ENCODE measurements around the gene GAL3ST1. TPM values are rescaled to one million over a fixed set of nuclear protein-coding genes. Genes with fewer than 3 reads are reported as not detected.
"Not testable (repeated sequence)": the region's sequence is repeated elsewhere in the genome, so short reads cannot be mapped to it uniquely, and the experiment has no call there.

GAL3ST1 gene
- total RNA-seq, 3 donors from 2014 or later (not counting 1 experiment from before 2014, with no cell fraction given) = not detected

DNA sequence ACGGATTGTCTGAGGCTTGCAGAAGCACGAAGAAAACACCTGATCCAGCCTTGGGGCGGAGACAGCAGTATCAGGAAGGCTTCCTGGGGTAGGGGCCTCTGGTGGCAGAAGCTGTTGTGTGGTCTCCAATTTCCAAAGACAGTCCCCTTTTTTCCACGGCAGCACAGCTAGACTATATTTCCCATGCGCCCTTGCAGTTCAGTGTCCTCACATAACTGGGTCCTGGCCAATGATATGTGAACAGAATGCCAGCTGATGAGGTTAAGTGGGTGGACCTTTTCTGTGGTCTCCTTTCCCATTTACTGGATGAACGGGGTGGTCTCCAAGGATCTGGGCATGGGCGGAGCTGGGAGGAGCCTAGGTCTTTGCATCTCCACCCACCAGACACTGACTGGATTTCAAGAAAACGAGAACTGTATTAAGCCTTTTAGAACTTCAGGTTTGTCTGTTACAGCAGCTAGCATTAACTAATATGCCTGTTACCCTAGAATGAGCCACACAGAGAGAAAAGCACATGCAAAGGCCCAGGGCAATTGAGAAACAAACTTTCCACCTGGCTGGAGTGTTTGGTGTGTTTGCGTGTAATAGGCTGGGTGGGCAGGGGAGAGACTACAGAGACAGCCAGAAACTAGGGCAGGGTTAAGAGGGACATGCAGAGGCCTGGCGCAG is 6.2 kb downstream of the GAL3ST1 start:
- TF ChIP-seq, protein P1, sequence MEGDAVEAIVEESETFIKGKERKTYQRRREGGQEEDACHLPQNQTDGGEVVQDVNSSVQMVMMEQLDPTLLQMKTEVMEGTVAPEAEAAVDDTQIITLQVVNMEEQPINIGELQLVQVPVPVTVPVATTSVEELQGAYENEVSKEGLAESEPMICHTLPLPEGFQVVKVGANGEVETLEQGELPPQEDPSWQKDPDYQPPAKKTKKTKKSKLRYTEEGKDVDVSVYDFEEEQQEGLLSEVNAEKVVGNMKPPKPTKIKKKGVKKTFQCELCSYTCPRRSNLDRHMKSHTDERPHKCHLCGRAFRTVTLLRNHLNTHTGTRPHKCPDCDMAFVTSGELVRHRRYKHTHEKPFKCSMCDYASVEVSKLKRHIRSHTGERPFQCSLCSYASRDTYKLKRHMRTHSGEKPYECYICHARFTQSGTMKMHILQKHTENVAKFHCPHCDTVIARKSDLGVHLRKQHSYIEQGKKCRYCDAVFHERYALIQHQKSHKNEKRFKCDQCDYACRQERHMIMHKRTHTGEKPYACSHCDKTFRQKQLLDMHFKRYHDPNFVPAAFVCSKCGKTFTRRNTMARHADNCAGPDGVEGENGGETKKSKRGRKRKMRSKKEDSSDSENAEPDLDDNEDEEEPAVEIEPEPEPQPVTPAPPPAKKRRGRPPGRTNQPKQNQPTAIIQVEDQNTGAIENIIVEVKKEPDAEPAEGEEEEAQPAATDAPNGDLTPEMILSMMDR (IDR thresholded peaks at IDR 0.05) = no peak
- H3K4me3 Mint-ChIP-seq = no peak overlapping the region

GRCh38 chr22:30567277-30567676 is 7.2 kb downstream of the GAL3ST1 start:
- H3K27me3 ChIP-seq (ENCODE audit: control insufficient read depth, insufficient read depth, low read length); H3K36me3 ChIP-seq (ENCODE audit: control insufficient read depth, insufficient read depth, low read length); H3K4me3 ChIP-seq (ENCODE audit: low read length); H3K36me3 Mint-ChIP-seq; H3K9me3 ChIP-seq (ENCODE audit: control insufficient read depth, insufficient read depth, low read length); H3K4me1 Mint-ChIP-seq; ATAC-seq; H3K27ac ChIP-seq (ENCODE audit: low read length); H3K4me1 ChIP-seq (ENCODE audit: control insufficient read depth, insufficient read depth, low read length); intact Hi-C loops (cut with micrococcal nuclease); H3K9me3 Mint-ChIP-seq; H3K4me3 Mint-ChIP-seq; H3K27ac Mint-ChIP-seq; H3K27me3 Mint-ChIP-seq (ENCODE audit: low read depth in 2 of 2); DNase-seq: not testable (repeated sequence)
- WGBS (ENCODE audit: insufficient coverage) = 87% methylated on average over 6 of the region's 6 CpGs

More for the DNA sequence above, 6.2 kb downstream of the GAL3ST1 start:
- Histone ChIP-seq H3K4me1 (ENCODE audit: control insufficient read depth, insufficient read depth, low read length) (no peaks in the 10 kb centered on the region), H3K27ac (ENCODE audit: low read length) (no peak overlapping the region), H3K27me3 (ENCODE audit: control insufficient read depth, insufficient read depth, low read length) (no peaks in the 10 kb centered on the region), H3K9me3 (ENCODE audit: control insufficient read depth, insufficient read depth, low read length) (no peaks in the 10 kb centered on the region), H3K4me3 (ENCODE audit: low read length) (no peak overlapping the region), H3K36me3 (ENCODE audit: control insufficient read depth, insufficient read depth, low read length) (no peaks in the 10 kb centered on the region)
- no peak overlapping the region for H3K27ac Mint-ChIP-seq
- H3K9me3 Mint-ChIP-seq = no peaks in the 10 kb centered on the region
- no peak for DNase-seq
- no peak for ATAC-seq
- H3K27me3 Mint-ChIP-seq (ENCODE audit: low read depth in 2 of 2) = peaks cover 0 to 7% of the 10 kb centered on the region in 2 donors
- 82% methylated on average over 10 of the region's 10 CpGs for WGBS (ENCODE audit: insufficient coverage)
- intact Hi-C loops (cut with micrococcal nuclease) = no loop called here
- no peaks in the 10 kb centered on the region for H3K4me1 Mint-ChIP-seq
- no peaks in the 10 kb centered on the region for H3K36me3 Mint-ChIP-seq

DNA sequence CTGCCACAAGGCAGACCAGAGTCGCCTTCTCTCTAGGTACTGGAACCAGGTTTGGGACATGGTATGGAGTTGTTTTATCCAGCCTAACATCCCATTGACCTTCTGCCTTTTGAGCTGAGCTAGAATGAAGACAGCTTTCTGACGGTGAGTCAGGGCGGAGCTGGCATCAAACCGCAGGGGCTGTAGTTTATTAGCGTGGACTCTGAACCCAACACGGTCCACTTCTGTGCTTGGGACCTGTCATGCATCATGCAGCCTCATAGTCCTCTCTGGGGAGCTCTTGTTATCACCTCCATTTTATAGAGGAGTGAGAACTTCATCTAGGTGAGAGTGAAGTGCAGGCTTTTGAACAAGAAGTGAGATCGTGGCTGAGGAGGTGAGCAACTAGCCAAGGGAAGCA is 8.3 kb downstream of the GAL3ST1 start:
- intact Hi-C loops (cut with micrococcal nuclease) = no loop called here
- Histone ChIP-seq H3K27ac (ENCODE audit: low read length) (no peak overlapping the region), H3K4me3 (ENCODE audit: low read length) (no peak overlapping the region), H3K4me1 (ENCODE audit: control insufficient read depth, insufficient read depth, low read length) (no peaks in the 10 kb centered on the region), H3K9me3 (ENCODE audit: control insufficient read depth, insufficient read depth, low read length) (no peaks in the 10 kb centered on the region), H3K36me3 (ENCODE audit: control insufficient read depth, insufficient read depth, low read length) (no peaks in the 10 kb centered on the region), H3K27me3 (ENCODE audit: control insufficient read depth, insufficient read depth, low read length) (no peaks in the 10 kb centered on the region)
- no peak overlapping the region for H3K27ac Mint-ChIP-seq
- H3K36me3 Mint-ChIP-seq = no peaks in the 10 kb centered on the region
- H3K27me3 Mint-ChIP-seq (ENCODE audit: low read depth in 2 of 2) = peaks cover 0 to 7% of the 10 kb centered on the region in 2 donors
- DNase-seq = no peak
- 85% methylated on average over 7 of the region's 7 CpGs for WGBS (ENCODE audit: insufficient coverage)
- H3K4me3 Mint-ChIP-seq = no peak overlapping the region
- TF ChIP-seq, protein P1 (IDR thresholded peaks at IDR 0.05) = no peak
- no peaks in the 10 kb centered on the region for H3K9me3 Mint-ChIP-seq
- no peaks in the 10 kb centered on the region for H3K4me1 Mint-ChIP-seq
- no peak for ATAC-seq

- DNase-seq (no peak), ATAC-seq (no peak)
- Mint-ChIP-seq H3K9me3 (no peaks in the 10 kb centered on the region), H3K27ac (no peak overlapping the region), H3K4me3 (no peak overlapping the region), H3K27me3 (ENCODE audit: low read depth in 2 of 2) (peaks cover 0 to 7% of the 10 kb centered on the region in 2 donors), H3K4me1 (no peaks in the 10 kb centered on the region), H3K36me3 (no peaks in the 10 kb centered on the region)
- Histone ChIP-seq H3K4me3 (ENCODE audit: low read length) (no peak overlapping the region), H3K9me3 (ENCODE audit: control insufficient read depth, insufficient read depth, low read length) (no peaks in the 10 kb centered on the region), H3K27ac (ENCODE audit: low read length) (no peak overlapping the region), H3K36me3 (ENCODE audit: control insufficient read depth, insufficient read depth, low read length) (no peaks in the 10 kb centered on the region), H3K27me3 (ENCODE audit: control insufficient read depth, insufficient read depth, low read length) (no peaks in the 10 kb centered on the region), H3K4me1 (ENCODE audit: control insufficient read depth, insufficient read depth, low read length) (no peaks in the 10 kb centered on the region)
- WGBS (ENCODE audit: insufficient coverage) = 78% methylated on average over 4 of the region's 4 CpGs
- TF ChIP-seq, protein P1 (IDR thresholded peaks at IDR 0.05) = no peak
- intact Hi-C loops (cut with micrococcal nuclease) = no loop called here
Observed at GRCh38 chr22:30565341-30565740, 9.1 kb downstream of the GAL3ST1 start.

All from natural killer cell (primary cell).